ENCODE data around the gene SLC38A3. TPM values are rescaled to one million over a fixed set of nuclear protein-coding genes. Genes with fewer than 3 reads are reported as not detected.
A peak's percentile ranks its signal among the peaks of the same experiment; 100 is the strongest.

Gene SLC38A3
- total RNA-seq, 1 donor from 2014 or later, result 43.5 TPM

GRCh38 chr3:50263478-50264382 lies 58.7 kb downstream of the SLC38A3 start:
- Mint-ChIP-seq H3K4me3 (ENCODE audit: low read depth) (peak overlapping the region; percentile 35), H3K27ac (peak overlapping the region; percentile 98), H3K9me3 (ENCODE audit: low read depth) (no peaks in the 10 kb centered on the region), H3K4me1 (ENCODE audit: low read depth) (peaks cover 42% of the 10 kb centered on the region), H3K27me3 (peaks cover 2% of the 10 kb centered on the region), H3K36me3 (ENCODE audit: insufficient read depth) (no peaks in the 10 kb centered on the region)
- no peak for TF ChIP-seq CTCF (IDR thresholded peaks at IDR 0.05; ENCODE audit: unreplicated experiment)
- no peak for DNase-seq (ENCODE audit: low spot score, unreplicated experiment)

GRCh38 chr3:50264383-50264963 lies 59.4 kb downstream of the SLC38A3 start:
- DNase-seq (ENCODE audit: low spot score, unreplicated experiment), result peak; percentile 77
- H3K36me3 Mint-ChIP-seq (ENCODE audit: insufficient read depth), result no peaks in the 10 kb centered on the region
- H3K4me3 Mint-ChIP-seq (ENCODE audit: low read depth), result peak overlapping the region; percentile 35
- H3K27me3 Mint-ChIP-seq, result peaks cover 3% of the 10 kb centered on the region
- peak overlapping the region; percentile 98 for H3K27ac Mint-ChIP-seq
- peaks cover 38% of the 10 kb centered on the region for H3K4me1 Mint-ChIP-seq (ENCODE audit: low read depth)
- TF ChIP-seq CTCF (IDR thresholded peaks at IDR 0.05; ENCODE audit: unreplicated experiment), result no peak
- no peaks in the 10 kb centered on the region for H3K9me3 Mint-ChIP-seq (ENCODE audit: low read depth)

GRCh38 chr3:50264964-50265485 lies 60.0 kb downstream of the SLC38A3 start:
- H3K27ac Mint-ChIP-seq, result peak overlapping the region; percentile 98
- no peaks in the 10 kb centered on the region for H3K36me3 Mint-ChIP-seq (ENCODE audit: insufficient read depth)
- no peaks in the 10 kb centered on the region for H3K9me3 Mint-ChIP-seq (ENCODE audit: low read depth)
- H3K4me3 Mint-ChIP-seq (ENCODE audit: low read depth), result peak overlapping the region; percentile 38
- peaks cover 3% of the 10 kb centered on the region for H3K27me3 Mint-ChIP-seq
- H3K4me1 Mint-ChIP-seq (ENCODE audit: low read depth), result peaks cover 39% of the 10 kb centered on the region
- DNase-seq (ENCODE audit: low spot score, unreplicated experiment), result no peak
- no peak for TF ChIP-seq CTCF (IDR thresholded peaks at IDR 0.05; ENCODE audit: unreplicated experiment)

GRCh38 chr3:50265571-50265970 lies 60.5 kb downstream of the SLC38A3 start:
- Mint-ChIP-seq H3K4me3 (ENCODE audit: low read depth) (no peak overlapping the region), H3K27ac (peak overlapping the region; percentile 92), H3K4me1 (ENCODE audit: low read depth) (peaks cover 39% of the 10 kb centered on the region), H3K27me3 (peaks cover 3% of the 10 kb centered on the region), H3K36me3 (ENCODE audit: insufficient read depth) (no peaks in the 10 kb centered on the region), H3K9me3 (ENCODE audit: low read depth) (no peaks in the 10 kb centered on the region)
- TF ChIP-seq CTCF (IDR thresholded peaks at IDR 0.05; ENCODE audit: unreplicated experiment), result no peak
- DNase-seq (ENCODE audit: low spot score, unreplicated experiment), result no peak

GRCh38 chr3:50266017-50266416 lies 60.9 kb downstream of the SLC38A3 start:
- Mint-ChIP-seq H3K27ac (peak overlapping the region; percentile 92), H3K27me3 (peaks cover 3% of the 10 kb centered on the region), H3K4me3 (ENCODE audit: low read depth) (no peak overlapping the region), H3K36me3 (ENCODE audit: insufficient read depth) (no peaks in the 10 kb centered on the region), H3K4me1 (ENCODE audit: low read depth) (peaks cover 38% of the 10 kb centered on the region), H3K9me3 (ENCODE audit: low read depth) (no peaks in the 10 kb centered on the region)
- no peak for TF ChIP-seq CTCF (IDR thresholded peaks at IDR 0.05; ENCODE audit: unreplicated experiment)
- no peak for DNase-seq (ENCODE audit: low spot score, unreplicated experiment)
